GM19035 (cell line): ENCODE results near the gene DICER1.

ENCODE experiments used
- ATAC-seq: cut with Tn5 transposase; IDR thresholded peaks from one replicate; pipeline ENCODE4 v1.9.1; 2021; ENCODE audit not compliant: unreplicated experiment

Gene DICER1

GRCh38 chr14:95095996-95096395, 61.3 kb downstream of the DICER1 start:
- no peak for ATAC-seq

DNA sequence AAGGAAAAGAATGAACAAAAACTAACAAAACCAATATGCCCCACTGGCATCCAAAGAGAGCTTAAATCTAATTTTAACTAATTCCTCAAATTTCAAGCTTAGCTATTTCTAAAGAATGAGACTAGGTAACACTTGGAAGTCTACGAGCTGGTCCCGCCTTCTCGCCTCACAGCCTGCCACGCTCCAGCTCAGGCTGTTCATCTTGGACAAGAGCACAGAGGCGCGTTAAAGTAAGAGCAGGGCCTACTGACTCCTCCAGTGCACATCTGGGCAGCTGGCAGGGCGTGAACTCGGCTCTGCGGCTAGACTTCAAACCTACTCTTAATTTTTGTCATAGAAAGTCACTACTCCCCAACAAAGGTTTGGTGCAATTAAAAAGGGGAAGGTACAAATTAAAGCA, 64.6 kb downstream of the DICER1 start:
- ATAC-seq, result no peak

DNA sequence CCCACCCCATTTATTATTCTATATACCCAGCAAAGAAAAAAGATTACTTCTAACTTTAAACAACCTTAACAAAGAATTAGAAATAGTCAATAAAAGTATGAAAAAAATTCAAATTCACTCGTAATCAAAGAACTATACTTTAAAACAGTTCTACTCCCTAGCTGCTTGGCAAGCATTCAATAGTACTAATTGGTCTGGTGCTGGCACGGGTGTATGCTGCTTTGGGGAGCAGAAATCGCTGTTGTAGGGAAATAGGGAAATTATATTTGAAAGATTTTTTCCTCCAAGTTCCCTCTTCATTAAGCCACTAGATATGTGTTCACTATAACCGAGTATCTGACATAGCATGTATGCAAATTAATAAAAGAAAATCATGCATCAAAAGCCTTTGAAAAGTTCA, 65.7 kb downstream of the DICER1 start:
- ATAC-seq, result no peak

GRCh38 chr14:95088665-95089064, 68.7 kb downstream of the DICER1 start:
- no peak for ATAC-seq

- ATAC-seq, result no peak
Observed at GRCh38 chr14:95087619-95088018, 69.7 kb downstream of the DICER1 start.

GRCh38 chr14:95085321-95085720, 72.0 kb downstream of the DICER1 start:
- ATAC-seq, result no peak

GRCh38 chr14:95078867-95079266, 78.5 kb downstream of the DICER1 start:
- no peak for ATAC-seq

GRCh38 chr14:95077345-95077744, 80.0 kb downstream of the DICER1 start:
- ATAC-seq, result no peak

GRCh38 chr14:95075789-95076188, 81.5 kb downstream of the DICER1 start:
- no peak for ATAC-seq

- no peak for ATAC-seq
Observed at GRCh38 chr14:95073947-95074346, 83.4 kb downstream of the DICER1 start.

DNA sequence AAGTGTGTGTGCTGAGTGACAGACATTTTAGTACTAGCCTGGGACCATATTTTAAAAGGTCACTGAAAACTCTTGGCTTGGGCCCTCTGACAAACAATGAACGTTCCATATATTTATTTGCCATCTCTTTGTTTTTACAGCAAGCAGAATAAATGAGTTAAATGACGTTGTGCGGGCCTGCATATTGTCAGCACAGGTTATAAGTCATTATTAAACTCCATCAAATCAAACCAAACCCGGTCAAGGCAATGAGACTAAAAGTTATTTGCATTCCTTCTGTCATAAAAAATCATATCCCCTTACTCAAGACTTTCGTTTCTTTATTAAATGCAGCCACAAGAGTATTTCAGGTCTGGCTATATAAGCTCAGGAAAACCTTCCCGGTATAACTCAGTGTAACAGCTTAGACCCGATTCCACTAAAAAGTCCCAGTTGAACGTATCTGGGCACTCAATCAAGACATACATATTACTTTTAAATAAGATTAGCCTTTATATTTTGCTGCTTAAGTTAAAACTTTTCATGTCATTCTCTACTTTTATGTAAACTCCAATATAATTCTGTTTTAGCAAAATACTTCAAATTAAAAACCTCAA, 84.9 kb downstream of the DICER1 start:
- no peak for ATAC-seq

DNA sequence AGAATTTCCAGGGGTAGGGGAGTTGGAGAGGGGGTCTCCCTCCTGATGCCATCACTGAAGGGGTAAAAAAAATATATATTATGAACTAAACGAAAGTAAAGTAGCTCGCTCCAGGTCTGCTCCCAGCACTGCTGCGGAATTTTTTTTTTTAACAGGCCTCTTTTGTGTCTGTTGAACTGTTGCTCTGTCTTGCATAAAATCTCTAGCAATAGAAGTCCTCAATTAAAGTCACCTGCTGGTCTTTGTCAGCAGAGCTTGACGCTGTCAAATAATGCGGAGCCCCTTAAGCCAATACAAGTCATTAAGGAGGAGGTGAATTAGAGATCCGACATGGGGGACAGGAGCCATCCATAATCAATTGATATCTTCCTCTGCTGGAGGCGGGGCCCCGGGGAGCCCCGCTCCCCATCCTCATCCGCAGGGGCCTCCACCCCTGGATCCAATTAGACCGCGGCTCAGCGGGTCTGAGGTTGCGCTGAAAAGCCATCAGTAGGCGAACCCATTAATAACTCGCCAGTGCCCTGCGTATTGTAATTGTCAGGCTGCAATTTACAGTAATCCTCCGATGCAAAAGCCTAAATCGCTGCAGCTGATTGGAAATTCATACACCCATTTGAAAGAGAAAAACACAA, 85.6 kb downstream of the DICER1 start:
- ATAC-seq, result no peak

GRCh38 chr14:95070748-95071435, 86.4 kb downstream of the DICER1 start:
- no peak for ATAC-seq

DNA sequence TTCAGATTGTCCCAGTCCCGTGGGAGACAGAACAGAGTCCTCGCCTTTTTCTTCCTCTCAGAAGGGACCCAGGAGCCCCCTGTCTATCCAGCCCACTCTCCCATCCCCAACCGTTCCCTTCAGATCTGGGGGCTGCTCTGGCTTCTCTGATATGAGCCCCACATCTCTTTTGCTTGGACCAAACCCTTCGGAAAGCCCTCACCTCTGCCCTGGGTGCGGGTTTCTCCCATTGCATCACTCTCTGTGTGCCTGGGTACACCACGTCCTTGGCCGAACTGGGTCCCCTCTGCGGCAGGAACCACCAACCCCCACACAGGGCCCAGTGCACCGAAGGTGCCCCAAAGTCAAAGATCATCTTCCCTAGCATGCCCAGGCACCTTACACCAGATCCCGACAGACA, 87.8 kb downstream of the DICER1 start:
- no peak for ATAC-seq

- no peak for ATAC-seq
Observed at GRCh38 chr14:95069018-95069417, 88.3 kb downstream of the DICER1 start.

DNA sequence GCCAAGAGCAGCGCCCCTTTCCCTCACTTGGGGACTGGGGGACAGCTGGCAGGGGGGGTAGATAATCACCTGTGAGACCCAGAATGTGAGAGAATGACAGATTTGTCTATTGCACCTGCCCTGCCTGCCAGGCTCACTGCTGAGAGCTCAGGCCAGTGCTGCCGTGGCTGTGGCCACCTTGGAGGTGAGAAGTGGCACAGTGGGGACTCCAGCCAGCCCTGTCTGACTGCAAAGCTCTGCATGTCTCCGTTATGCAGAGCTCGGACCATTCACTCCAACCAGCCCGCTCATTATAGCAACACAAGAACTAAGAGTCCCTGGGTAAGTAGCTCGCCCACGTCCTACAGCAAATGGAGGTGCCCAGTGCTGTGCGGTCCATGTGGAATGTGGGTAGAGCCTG, 88.8 kb downstream of the DICER1 start:
- ATAC-seq, result no peak

GRCh38 chr14:95068080-95068479, 89.2 kb downstream of the DICER1 start:
- ATAC-seq, result no peak

DNA sequence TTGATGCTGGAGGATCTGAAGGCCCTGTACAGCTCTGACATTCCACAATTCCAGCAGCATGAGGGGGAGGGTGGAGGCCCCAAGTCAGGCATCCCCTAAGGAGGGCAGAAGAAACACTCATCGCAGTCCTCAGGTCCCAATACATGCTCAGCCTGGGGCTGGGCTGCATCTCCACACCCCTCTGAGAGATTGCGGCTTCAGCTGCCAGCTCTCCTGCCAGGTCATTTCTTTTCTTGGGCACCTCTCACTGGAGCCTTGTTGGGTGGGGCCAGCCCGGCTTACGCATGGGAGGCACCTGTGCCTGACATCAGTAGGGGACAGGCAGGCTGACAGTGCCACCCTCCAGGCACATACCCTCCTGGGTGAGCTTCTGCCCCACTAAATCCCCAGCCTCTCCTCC, 89.8 kb downstream of the DICER1 start:
- ATAC-seq, result no peak

- ATAC-seq, result no peak
Observed at GRCh38 chr14:95066427-95066986, 90.8 kb downstream of the DICER1 start.

DNA sequence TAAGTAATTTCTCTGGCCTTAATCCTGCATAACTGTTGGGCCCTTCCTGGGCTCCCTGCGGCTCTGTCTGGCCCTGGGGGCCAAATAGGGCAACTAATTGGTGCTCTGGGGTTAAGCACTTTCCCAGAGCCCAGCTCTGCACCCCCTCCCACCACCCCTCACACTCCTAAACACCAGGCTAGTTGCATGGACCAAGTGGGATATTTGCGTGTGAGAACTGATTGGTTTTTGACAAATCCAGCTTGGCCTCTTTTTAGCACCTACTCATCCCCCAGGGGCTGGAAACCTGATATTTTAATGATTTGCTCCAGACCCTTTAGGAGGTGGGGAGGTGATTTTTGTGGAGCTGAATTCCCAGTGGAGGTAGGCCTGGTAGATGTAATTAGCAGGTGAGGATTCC, 91.9 kb downstream of the DICER1 start:
- ATAC-seq, result no peak

GRCh38 chr14:95064734-95065133, 92.6 kb downstream of the DICER1 start:
- ATAC-seq, result no peak

- no peak for ATAC-seq
Observed at GRCh38 chr14:95064256-95064655, 93.1 kb downstream of the DICER1 start.
